Stromal cell of bone marrow (primary cell): Measurements from ENCODE around the gene KRT4.

ENCODE experiments used
- DNase-seq: peaks from one replicate; pipeline ENCODE4 v3.0.0-alpha.2; 2012; ENCODE audit warnings: low read depth

KRT4 gene

DNA sequence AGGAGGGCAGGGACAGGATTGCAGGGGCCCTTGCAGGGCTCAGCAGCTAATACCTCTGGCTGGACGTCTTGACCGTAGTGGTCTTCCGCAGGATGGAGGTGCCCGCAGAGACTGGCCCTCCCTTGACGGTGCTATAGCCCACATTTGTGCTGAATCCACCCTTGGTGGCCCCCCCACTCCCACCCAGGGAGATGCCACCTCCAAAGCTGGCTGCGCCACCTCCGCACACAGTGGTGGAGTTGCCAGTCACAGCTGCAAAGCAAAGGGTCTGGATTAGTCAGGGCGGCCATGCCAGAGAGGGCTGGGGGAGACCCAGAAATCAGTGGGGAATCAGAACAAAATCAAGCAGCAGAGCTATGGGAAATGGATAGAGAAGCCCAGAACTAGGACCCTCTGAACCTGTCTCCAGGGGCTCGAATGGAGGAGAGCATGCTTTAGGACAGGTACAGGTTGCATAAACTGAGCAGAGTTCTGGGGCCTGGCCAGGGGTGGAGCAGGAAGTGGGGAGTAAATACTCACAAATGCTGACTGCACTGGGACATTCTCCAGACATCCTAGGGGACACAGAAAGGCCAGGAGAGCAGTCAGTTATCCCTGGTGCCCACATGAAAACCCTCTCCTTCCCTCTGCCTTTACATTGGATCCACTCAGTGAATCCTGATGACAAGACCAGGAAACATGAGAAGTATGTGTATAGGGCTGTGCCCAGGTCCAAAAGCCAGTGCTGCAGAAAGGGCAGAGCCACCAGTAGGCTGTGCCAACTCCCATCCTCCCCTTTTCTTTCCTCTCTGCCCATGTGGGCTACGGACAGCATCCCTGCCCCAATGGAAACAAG is 8.1 kb upstream of the KRT4 start:
- DNase-seq = no peak

DNA sequence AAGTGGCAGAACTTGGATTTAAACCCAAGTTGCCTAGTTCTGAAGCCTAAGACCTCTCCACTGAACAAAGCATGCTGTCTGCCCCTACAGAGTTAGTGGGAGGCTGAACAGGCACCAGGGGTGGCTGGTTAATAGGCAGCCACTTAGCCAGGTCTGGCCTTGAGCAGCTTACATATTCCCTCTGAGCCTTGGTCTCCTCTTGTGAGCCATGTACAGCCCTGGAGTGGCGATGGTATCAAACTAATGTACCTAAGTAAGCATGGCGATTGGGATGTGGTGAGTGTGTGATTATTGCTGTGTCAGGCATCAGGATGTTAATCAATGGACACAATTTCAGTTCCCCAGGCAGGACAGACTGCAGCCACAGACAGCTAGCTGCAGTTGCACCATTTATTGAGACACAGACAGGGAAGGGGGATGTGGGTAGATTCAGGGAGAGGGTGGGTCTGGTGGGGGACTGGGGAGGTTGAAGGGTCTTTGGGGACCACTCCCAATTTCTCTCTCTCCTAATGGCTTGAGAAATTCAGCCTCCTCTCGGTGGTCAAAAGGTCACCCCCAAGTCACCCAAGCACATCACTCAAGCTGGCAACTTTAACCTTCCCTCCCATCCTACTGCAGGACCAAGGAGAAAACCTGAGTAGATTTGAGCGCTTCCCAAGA is 7.3 kb upstream of the KRT4 start:
- no peak for DNase-seq

DNA sequence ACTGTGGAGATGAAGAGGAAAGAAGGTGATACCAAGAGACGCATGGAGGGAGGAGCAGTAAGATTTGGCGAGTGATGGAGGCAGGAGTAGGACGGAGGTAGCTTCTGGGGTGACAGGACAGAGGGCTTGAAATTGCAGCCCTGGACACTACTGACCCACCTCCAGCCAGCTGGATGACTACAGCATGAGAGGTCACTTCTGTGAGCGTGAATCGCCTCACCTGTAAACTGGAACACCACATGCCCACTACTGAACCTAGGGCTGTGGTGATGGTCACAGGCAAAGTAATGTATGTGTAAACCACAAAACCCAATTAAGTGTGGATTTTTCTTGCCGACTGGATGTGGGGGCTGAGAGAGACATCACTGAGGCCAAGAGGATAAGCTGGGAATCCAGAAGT is 6.6 kb upstream of the KRT4 start:
- no peak for DNase-seq

DNA sequence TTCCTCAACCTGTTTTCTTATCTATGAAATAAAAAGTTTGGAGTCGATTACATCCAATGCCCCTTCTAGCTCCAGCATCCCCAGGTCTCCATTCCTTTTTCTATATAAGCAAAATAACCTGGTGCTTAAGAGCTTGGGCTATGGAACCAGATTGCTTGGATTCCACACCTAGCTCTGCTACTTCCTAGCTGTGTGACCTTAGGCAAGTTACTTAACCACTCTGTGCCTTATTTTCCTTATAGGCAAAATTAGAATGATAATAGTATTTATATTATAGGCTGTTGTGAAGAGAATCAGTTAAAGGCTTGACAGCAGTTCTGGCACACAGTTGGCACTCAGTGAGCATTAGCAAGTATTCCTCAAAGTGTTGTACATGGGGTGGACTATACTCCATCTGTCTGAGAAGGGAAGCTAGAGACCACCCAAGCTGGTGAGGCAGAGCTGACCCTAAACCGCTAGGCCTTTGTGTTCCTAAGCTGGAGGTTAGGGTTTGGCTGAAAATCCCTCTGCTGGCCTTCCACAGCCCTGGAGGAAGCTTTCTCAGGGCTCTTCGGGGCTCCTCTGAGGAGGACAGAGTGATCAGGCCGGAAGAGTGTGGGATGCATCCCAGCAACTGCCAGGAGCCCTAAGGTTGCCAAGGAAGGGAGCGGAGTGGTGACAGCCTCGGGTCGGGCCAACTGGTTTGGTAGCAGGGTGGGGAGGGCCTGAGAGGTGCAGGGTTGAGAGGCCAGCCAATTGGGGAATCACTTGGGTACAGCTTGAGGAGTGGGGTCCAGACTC is 6.0 kb upstream of the KRT4 start:
- no peak for DNase-seq

DNA sequence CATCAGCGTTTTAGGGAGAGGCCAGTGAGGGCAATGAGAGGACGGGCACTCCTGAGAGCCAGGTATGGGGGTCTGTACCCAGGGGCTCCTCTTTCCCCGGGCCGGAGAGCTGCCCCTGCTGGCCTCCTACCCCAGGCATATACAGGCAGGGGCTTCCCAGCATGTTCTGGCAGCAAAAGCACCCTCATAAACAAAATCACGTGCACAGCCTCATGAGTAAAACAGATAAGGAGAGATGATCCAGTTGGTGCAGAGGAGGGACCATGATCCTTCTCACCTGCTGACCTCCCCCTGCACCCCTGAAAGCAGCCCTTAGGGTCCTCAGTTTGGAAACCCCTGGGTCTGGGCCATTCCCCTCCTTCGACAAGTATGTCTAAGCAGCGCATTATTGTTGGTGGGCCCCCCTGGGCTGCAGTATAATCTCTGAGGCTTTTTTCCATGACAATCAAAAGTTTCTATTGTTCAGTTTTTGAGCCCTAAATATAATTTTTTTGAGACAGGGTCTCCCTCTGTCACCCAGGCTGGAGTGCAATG is 5.0 kb upstream of the KRT4 start:
- DNase-seq = no peak

DNA sequence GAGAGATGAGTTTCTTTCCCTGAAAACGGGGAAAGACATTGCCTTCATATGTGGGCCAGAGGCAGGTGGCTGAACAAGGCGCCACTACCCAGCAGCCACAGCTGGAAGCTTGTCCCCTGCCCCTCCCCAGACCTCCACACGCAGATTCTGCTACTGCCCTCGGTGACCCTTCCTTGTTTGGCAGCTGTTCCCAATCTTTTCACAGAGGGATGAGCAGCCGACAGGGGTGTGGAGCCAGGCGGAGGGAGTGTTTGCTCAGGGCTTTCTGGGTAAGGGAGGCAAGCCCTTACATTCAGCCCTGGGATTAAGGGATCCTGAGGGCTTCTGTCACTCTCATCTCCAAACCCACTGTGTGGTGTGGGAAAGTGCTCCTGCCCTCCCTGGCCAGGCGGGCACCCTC is 4.5 kb upstream of the KRT4 start:
- no peak for DNase-seq

DNA sequence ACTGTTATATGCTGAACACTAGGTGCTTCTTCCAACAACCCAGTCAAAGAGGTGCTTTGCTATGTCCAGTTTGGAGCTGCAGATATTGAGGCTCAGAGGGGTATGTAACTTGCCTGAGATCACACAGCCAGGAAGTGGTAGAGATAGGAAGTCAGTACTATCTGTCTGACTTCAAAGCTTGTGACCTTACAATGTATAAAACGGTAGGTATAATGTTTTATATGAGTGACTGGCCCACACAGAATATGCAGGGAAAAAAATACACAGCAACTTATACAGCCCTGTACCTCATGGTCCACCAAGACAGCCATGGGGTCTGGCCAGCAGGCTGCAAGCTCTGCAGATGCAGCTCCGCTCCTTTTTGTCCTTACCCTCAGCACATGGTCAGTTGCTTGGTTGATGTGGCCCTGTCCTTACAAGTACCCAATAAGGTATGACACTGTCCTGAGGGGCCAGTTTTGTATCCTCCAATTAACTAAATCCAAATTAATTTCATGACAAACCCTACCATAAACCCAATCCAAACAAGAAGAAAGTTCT is 3.9 kb upstream of the KRT4 start:
- DNase-seq = no peak

DNA sequence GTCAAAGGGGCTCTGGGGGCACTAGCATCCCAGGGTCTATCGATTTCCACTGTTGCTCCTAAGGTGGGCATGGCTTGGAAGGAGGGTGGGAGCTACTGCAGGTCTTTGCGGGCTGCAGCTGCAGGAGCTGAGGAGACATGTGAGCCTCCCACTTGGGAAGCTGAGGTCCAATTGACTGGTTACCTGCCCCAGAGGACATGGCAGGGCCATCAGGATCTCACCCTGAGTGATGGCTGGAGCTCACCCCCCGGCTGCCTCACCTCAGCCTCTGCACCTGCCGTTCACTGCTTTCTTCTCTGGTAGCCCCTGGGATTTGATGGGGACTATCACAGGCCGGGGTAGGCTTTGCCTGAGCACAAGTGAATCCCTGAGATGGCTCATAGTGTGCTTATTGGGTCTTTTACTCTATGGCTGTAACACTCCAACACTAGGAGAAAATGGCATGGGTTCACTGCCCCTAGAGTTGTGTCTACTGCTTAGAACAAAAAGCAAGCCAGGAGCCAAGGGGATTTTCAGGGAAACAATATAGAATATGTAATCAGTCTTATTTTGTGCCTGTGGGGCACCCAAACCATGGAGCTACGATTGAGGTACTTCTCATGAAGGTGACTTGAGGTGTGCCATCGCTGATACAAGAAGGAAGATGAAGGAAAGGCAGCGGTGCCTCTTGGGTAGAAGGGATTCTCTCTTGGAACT is 3.2 kb upstream of the KRT4 start:
- no peak for DNase-seq

DNA sequence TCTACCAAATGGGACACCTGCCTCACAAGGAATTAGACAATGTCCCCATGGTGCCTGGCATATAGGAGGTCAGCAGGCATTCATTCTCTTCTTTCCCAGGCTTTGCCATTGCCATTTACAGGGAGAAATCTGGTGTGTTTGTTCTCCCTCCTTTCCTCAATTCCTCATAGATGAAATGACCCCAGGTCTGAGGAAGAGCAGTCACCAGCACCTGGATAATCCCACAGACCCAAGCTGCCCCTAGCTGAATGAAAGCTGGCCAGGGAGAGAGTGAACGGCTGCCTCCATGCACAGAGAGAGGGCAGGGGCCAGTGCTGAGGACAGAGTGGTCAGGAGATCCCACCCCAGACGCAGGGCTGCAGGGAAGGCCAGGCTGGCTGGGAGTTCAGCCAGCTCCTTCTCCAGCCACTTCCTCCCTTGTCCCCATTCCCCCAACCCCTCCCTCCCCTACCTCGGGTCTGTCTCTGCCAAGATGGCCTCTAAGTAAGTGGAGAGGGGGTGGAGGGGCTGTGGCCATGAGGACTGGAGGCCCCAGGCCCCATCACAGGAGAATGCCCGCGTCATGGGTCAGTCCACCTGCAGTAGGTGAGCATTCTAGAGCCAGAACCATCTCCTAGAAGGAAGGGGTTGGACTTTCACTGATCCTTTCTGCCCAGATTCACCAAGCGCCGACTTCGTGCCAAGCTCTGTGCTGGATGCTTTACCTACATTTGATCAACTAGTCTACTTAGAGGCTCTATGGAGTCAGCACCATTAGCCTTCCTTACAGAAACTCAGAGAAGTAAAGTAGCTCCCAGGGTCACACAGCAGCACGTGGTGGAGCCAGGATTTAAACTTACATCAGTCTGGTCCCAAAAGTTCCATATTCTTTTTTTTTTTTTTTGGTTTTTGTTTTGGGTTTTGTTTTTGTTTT is 2.0 kb upstream of the KRT4 start:
- DNase-seq = no peak

DNA sequence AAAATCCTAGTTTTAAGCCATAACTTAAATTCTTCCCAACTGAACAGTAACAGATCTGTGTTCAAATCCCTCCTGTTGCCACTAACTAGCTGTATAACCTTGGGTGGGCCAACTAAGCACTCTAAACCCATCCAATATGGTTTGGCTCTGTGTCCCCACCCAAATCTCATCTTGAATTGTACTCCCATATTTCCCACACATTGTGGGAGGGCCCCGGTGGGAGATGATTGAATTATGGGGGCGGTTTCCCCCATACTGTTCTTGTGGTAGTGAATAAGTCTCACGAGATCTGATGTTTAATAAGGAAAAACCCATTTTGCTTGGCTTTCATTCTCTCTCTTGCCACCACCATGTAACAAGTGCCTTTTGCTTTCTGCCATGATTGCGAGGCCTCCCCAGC is 1.2 kb upstream of the KRT4 start:
- DNase-seq = no peak

DNA sequence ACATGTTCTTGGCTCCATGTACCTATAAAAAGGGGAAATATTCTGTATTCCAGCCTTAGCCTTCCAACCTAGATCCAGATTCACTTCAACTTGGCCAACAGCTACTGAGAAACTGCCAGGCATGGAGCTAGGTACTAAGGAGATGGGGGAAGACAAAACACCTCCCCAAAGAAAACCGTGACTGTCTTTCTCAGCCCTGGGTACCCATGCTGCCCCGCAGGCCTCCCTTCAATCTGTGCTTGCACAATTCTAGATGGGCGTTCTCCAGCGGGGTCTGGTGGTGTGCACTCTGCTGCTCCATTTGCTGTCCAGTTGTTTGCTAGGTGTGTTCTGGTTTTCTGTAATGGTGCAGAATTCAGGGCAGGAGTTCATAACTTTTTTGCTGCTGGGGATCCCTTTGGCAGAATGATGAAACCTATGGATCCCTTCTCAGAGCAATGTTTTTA is 817 bp upstream of the KRT4 start:
- no peak for DNase-seq

DNA sequence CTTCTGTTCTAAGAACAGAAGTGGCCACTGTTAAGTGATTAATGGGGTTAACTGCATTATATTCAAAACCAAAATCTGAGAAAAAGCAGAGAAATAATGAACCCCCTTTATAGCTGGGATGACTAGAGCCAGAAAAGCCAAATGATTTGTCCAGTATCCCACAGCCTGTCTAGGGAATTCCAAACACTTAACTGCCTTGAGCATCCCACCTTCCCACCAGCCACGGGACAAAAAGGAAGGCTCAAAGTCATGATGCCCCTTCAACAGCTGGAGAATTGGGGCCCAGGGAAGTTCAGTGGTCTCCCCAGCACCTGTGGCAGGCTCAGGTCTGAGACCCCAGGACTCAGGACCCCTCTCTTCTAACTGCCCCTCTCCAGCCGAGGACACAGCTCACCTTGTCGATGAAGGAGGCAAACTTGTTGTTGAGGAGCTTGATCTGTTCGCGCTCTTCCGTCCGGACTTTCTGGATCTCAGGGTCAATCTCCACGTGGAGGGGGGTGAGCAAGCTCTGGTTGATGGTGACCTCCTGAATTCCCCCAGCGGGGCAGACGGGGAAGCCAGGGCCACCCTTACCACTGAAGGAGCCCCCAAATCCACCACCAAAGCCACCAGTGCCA is 605 bp downstream of the KRT4 start:
- no peak for DNase-seq

DNA sequence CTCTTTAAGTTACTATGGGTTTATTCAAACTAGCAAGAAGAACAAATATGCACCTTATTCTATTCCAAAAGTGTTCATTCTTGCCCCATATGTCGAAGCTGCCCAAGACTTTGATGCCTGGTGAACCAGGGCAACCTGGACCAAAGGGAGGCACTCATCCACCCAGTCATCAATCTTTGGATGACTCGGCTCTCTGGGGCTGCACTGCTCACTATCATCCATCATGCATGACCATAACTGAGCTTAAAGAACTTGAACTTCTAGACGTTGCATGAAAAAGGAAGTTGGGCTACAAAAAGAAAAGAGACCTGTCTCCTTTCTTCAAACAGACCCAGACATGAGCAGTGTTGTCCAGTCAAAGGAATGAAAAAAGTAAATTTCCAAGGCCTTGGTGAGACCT is 1.2 kb downstream of the KRT4 start:
- no peak for DNase-seq

DNA sequence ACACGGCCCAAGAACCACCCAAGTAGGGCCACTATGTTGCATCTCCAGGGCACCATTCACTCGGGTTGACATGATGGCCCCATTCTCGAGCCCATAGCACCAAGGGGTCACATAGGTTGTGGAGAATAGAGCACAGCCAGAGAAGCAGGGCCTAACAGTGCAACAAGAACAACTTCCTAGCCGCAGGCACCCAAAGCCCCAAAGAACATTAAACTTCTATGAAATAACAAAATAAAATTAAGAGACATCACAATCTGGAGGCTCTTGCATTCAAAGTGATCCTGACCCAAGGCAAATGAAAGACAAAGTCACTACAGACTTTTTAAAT is 1.9 kb downstream of the KRT4 start:
- no peak for DNase-seq

DNA sequence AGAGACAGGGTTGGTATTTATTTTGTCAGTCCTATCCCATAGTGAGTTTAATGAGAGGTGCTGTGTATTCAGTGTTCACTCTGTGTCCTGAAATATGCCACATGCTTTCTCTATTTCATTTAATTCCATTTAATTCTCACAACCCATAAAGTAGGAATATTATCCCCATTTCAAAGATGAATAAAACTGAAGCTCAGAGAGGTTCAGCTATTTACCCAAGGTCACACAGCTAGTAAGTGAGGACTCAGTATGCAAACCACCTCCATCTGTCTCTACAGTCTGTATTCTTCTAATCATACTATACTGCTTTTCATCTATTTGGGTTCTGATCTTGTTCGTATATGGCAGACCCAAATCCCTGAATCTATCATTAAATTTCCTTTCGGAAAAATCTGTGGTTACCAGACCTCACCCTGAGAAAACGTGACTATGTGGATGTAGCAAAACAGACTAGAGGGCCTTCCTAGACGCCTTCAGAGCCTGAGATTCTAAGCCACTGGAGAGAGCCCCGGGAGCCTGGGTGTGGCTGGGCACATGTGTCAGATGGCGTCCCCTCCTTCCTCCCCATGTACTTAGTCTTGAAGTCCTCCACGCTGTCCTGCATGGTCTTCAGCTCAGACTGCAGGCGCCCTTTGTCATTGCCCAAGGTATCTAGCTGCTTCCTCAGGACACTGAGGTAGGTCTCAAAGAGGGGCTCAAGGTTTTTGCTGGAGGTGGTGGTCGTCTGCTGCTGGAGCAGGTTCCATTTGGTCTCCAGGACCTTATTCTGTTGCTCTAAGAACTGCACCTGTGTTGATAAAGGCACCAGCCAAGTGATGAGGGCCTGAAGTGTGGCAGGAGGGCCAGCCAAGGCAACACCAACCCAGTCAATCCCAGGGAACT is 2.5 kb downstream of the KRT4 start:
- DNase-seq = no peak

DNA sequence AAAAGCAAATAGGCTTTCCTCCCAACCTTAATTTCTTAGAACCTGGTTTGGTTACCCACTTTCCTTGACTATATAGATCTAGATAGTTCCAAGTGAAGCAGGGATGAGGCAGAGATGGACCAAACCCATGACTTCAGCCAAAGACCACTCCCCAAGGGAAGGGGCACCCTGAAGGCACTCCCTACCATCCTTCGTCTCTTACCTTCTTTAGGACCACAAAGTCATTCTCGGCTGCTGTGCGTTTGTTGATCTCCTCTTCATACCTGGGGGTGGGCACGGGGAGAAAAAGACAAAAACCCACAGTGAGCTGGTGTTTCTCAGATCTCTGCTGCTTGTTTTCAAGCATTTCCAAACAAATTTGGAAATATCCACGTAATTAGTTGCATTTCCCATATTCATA is 3.4 kb downstream of the KRT4 start:
- no peak for DNase-seq

DNA sequence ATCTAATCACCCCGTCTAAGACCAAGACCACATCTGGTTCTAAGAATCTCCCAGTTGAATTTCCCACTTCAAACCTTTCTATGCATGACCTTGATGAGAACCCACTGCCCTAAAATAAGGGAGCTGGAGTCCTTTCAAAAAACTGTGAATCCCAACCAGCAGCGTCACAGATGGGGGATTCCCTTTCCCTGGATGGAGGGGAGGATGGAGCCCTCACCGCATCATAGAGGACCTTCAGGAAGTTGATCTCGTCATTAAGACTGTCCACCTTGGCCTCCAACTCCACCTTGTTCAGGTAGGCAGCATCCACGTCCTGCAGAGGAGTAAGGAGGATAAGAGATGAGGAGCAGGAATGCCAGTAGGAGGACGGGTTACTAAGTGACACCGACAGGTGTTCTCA is 4.8 kb downstream of the KRT4 start:
- no peak for DNase-seq

DNA sequence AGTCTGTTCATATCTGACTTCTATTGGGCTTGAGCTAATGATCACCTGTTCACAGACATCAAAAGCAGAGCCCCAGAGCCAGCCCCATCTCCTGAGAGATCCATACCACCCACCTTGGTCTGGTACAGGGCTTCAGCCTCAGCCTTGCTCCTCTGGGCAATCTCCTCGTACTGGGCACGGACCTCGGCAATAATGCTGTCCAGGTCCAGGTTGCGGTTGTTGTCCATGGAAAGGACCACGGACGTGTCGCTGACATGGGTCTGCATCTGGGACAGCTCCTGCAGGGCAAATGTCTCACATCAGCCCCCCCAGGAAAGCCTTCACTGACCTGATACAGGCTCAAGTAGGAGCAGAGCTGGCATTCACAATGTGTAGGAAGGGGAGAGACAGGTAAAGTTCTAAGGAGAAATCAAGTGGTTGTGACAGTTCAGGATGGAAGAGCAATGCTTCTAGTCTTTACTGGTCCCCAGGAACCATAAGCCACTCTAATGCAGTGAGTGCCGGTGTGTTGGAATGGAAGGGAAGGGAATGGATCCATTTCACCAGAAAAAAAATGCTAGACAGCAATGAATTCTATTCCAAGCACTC is 5.2 kb downstream of the KRT4 start:
- DNase-seq = no peak
